HAP-1 (cell line): ENCODE results near the gene MFSD11.
"Not testable (repeated sequence)": the region's sequence is repeated elsewhere in the genome, so short reads cannot be mapped to it uniquely, and the experiment has no call there.

Experiments used
- DNase-seq, 2 experiments: peaks; one replicate each; pipeline ENCODE4 v3.0.0-alpha.2; 2016 to 2020; ENCODE audit warnings: low spot score in 2 of 2
- H3K27me3 ChIP-seq: fragments of 250-450 bp; sonication (Bioruptor Pico); 2 replicates; pipeline ENCODE4 v1.5.1; 2020; ENCODE audit warnings: low read depth, mild to moderate bottlenecking, moderate library complexity
- H3K36me3 ChIP-seq: fragments of 250-450 bp; sonication (Bioruptor Pico); replicated peaks from 2 replicates; pipeline ENCODE4 v1.5.1; 2020; ENCODE audit warnings: mild to moderate bottlenecking
- H3K4me1 ChIP-seq: fragments of 250-450 bp; sonication (Bioruptor Pico); 2 replicates; pipeline ENCODE4 v1.5.1; 2020; ENCODE audit warnings: mild to moderate bottlenecking
- H3K4me3 ChIP-seq: fragments of 250-450 bp; sonication (Bioruptor Pico); 2 replicates; pipeline ENCODE4 v1.5.1; 2020; ENCODE audit warnings: mild to moderate bottlenecking, moderate library complexity
- H3K9me3 ChIP-seq: fragments of 250-450 bp; sonication (Bioruptor Pico); 2 replicates; pipeline ENCODE4 v1.5.1; 2020; ENCODE audit warnings: mild to moderate bottlenecking, moderate library complexity
- in situ Hi-C: fragments of 300-500 bp; cut with MboI; formaldehyde crosslinking; loops from 3 replicates; pipeline ENCODE4 v1.14.3; 2020; ENCODE audit warnings: low sequenced_read_pairs, inconsistent platforms, mixed read lengths

MFSD11 gene

GRCh38 chr17:76714822-76715495 lies 23.0 kb upstream of the MFSD11 start:
- peak in 1 of 2 experiments; percentile 87 for DNase-seq
- Histone ChIP-seq H3K4me3 (no peak overlapping the region), H3K36me3 (peaks cover 61% of the 10 kb centered on the region), H3K4me1 (peaks cover 10% of the 10 kb centered on the region), H3K27me3 (no peaks in the 10 kb centered on the region), H3K9me3 (no peaks in the 10 kb centered on the region)
- in situ Hi-C loops = no loop called here

GRCh38 chr17:76715496-76715830 lies 22.5 kb upstream of the MFSD11 start:
- no peaks in the 10 kb centered on the region for H3K9me3 ChIP-seq
- peaks cover 66% of the 10 kb centered on the region for H3K36me3 ChIP-seq
- no peak for DNase-seq
- no peak overlapping the region for H3K4me3 ChIP-seq
- H3K4me1 ChIP-seq = peaks cover 10% of the 10 kb centered on the region
- in situ Hi-C loops = no loop called here
- H3K27me3 ChIP-seq = no peaks in the 10 kb centered on the region

- no peak for DNase-seq
- Histone ChIP-seq H3K27me3 (no peaks in the 10 kb centered on the region), H3K4me3 (no peak overlapping the region), H3K4me1 (peaks cover 6% of the 10 kb centered on the region), H3K9me3 (no peaks in the 10 kb centered on the region), H3K36me3 (peaks cover 74% of the 10 kb centered on the region)
- in situ Hi-C loops = no loop called here
Observed at GRCh38 chr17:76716146-76716838, 21.6 kb upstream of the MFSD11 start.

GRCh38 chr17:76716839-76717215 lies 21.1 kb upstream of the MFSD11 start:
- no peak for DNase-seq
- H3K36me3 ChIP-seq = peaks cover 80% of the 10 kb centered on the region

GRCh38 chr17:76718516-76718915 lies 19.4 kb upstream of the MFSD11 start:
- in situ Hi-C loops = no loop called here
- H3K4me3 ChIP-seq = no peak overlapping the region
- H3K36me3 ChIP-seq = peaks cover 88% of the 10 kb centered on the region
- H3K9me3 ChIP-seq = no peaks in the 10 kb centered on the region
- DNase-seq = no peak
- no peaks in the 10 kb centered on the region for H3K27me3 ChIP-seq
- no peaks in the 10 kb centered on the region for H3K4me1 ChIP-seq

More at GRCh38 chr17:76716839-76717215, 21.1 kb upstream of the MFSD11 start:
- Histone ChIP-seq H3K9me3 (no peaks in the 10 kb centered on the region), H3K4me1 (peaks cover under 1% of the 10 kb centered on the region), H3K27me3 (no peaks in the 10 kb centered on the region), H3K4me3 (no peak overlapping the region)
- in situ Hi-C loops = no loop called here

- Histone ChIP-seq H3K36me3 (peaks cover 90% of the 10 kb centered on the region), H3K27me3 (no peaks in the 10 kb centered on the region), H3K4me3 (no peak overlapping the region), H3K4me1 (no peaks in the 10 kb centered on the region), H3K9me3 (no peaks in the 10 kb centered on the region)
- no peak for DNase-seq
- in situ Hi-C loops = no loop called here
Observed at GRCh38 chr17:76720211-76720610, 17.7 kb upstream of the MFSD11 start.

- in situ Hi-C loops = no loop called here
- Histone ChIP-seq H3K4me3 (no peak overlapping the region), H3K4me1 (no peaks in the 10 kb centered on the region), H3K27me3 (no peaks in the 10 kb centered on the region), H3K36me3 (peaks cover 83% of the 10 kb centered on the region), H3K9me3 (no peaks in the 10 kb centered on the region)
- no peak for DNase-seq
Observed at GRCh38 chr17:76720941-76721340, 17.0 kb upstream of the MFSD11 start.

- no peaks in the 10 kb centered on the region for H3K9me3 ChIP-seq
- H3K4me3 ChIP-seq = no peak overlapping the region
- peaks cover 78% of the 10 kb centered on the region for H3K36me3 ChIP-seq
- in situ Hi-C loops = no loop called here
- no peak for DNase-seq
- no peaks in the 10 kb centered on the region for H3K4me1 ChIP-seq
- H3K27me3 ChIP-seq = no peaks in the 10 kb centered on the region
Observed at GRCh38 chr17:76721463-76721862, 16.5 kb upstream of the MFSD11 start.

GRCh38 chr17:76722279-76722678 lies 15.6 kb upstream of the MFSD11 start:
- Histone ChIP-seq H3K4me1 (no peaks in the 10 kb centered on the region), H3K9me3 (no peaks in the 10 kb centered on the region), H3K36me3 (peaks cover 75% of the 10 kb centered on the region), H3K27me3 (no peaks in the 10 kb centered on the region), H3K4me3 (no peak overlapping the region)
- no peak for DNase-seq
- in situ Hi-C loops = no loop called here

- H3K9me3 ChIP-seq, H3K4me1 ChIP-seq, in situ Hi-C loops, H3K27me3 ChIP-seq, DNase-seq, H3K4me3 ChIP-seq: not testable (repeated sequence)
- peaks cover 69% of the 10 kb centered on the region for H3K36me3 ChIP-seq
Observed at GRCh38 chr17:76722977-76723376, 14.9 kb upstream of the MFSD11 start.

GRCh38 chr17:76723812-76724211 lies 14.1 kb upstream of the MFSD11 start:
- DNase-seq = no peak
- peaks cover 61% of the 10 kb centered on the region for H3K36me3 ChIP-seq
- no peak overlapping the region for H3K4me3 ChIP-seq
- in situ Hi-C loops = no loop called here
- no peaks in the 10 kb centered on the region for H3K9me3 ChIP-seq
- no peaks in the 10 kb centered on the region for H3K4me1 ChIP-seq
- H3K27me3 ChIP-seq = no peaks in the 10 kb centered on the region

GRCh38 chr17:76725580-76726230 lies 12.2 kb upstream of the MFSD11 start:
- Histone ChIP-seq H3K9me3 (no peaks in the 10 kb centered on the region), H3K27me3 (no peaks in the 10 kb centered on the region), H3K36me3 (peaks cover 57% of the 10 kb centered on the region), H3K4me3 (peak overlapping the region; percentile 99), H3K4me1 (peaks cover 8% of the 10 kb centered on the region; the same call in 1 of the 2 replicates)
- DNase-seq = peak in 1 of 2 experiments; percentile 73
- in situ Hi-C loops = no loop called here

- Histone ChIP-seq H3K36me3 (peaks cover 54% of the 10 kb centered on the region), H3K4me1 (peaks cover 8% of the 10 kb centered on the region; the same call in 1 of the 2 replicates), H3K27me3 (no peaks in the 10 kb centered on the region), H3K4me3 (peak within 1 kb of the TSS; percentile 99), H3K9me3 (no peaks in the 10 kb centered on the region)
- in situ Hi-C loops = no loop called here
- DNase-seq = peak; percentile 97 to 98
Observed at GRCh38 chr17:76726231-76726775, 11.6 kb upstream of the MFSD11 start, which contains the start of gene JMJD6. JMJD6 (minus strand) TSS chr17:76726606; CDS start chr17:76726475, 131 bp downstream.
